Glomerular endothelial cell (primary cell): ENCODE measurements around the gene ZNF605. TPM values are rescaled to one million over a fixed set of nuclear protein-coding genes. Genes with fewer than 3 reads are reported as not detected.
A peak's percentile ranks its signal among the peaks of the same experiment; 100 is the strongest.
"Not testable (repeated sequence)": the region's sequence is repeated elsewhere in the genome, so short reads cannot be mapped to it uniquely, and the experiment has no call there.

Experiments used
- DNase-seq: peaks from one replicate; pipeline ENCODE4 v3.0.0-alpha.2; 2011; ENCODE audit warnings: low read depth, low spot score; ENCODE audit errors: extremely low read depth
- total RNA-seq: library from RNA; depleted of rRNA; stranded (reverse); fragments of >200 nt; gene quantifications from 2 replicates; pipeline ENCODE4 v1.2.3, GENCODE V29; 2015

ZNF605 gene
- total RNA-seq, 1 donor from 2014 or later: 6.2 TPM

DNA sequence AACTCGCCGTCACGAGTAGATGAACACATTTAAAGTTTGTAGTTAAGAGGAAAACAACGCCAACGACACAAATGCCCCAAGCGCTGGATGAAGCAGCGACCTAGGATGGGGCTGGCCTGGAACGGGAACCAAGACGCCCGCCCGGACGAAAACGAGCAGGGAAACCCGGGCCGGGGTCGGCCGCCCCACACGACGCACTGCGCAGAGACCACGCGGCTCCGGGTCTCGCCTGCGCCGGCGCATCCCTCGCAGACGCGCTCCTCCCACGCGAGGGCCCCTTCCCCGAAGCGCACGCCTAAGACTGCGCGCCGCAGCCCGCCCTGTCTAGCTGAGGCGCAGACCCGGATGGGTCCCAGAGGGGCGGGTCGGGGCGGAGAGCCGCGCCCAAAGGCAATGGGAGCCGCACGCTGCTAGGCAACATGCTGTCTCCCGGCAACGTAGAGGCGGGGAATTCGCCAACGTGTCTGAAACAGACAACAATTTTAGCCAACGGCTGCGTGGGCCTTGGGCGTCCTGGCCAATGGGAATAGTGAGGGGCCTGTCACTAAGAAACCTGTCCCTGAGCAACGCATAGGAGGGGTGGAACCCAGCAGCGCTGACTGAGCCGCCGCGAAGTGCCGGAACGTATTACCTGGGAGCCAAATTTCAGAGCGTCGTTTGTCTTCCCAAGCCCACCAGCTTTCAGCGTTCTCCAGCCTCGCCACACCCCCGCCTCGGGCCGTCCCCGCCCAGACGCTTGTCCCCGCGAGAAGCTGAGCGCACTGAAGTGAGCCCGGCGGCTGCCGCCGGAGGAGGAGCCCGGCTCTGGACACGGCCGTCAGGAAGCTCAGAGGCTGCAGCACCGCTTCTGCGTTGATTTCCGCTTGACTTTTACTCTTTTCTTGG is 47.7 kb downstream of the ZNF605 start:
- DNase-seq: peak; percentile 75

DNA sequence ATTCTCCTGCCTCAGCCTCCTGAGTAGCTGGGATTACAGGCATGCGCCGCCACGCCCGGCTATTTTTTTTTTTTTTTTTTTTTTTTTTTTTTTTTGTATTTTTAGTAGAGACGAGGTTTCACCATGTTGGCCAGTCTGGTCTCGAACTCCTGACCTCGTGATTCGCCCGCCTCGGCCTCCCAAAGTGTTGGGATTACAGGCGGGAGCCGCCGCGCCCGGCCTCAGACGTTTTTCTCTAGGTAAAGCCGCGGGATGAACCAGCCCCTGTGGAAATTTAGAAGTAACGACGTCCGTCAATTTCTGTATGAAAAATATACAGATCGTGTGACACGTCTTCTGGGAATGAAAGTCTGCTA is 48.3 kb downstream of the ZNF605 start:
- DNase-seq: not testable (repeated sequence)

GRCh38 chr12:132907216-132907615 is 48.9 kb downstream of the ZNF605 start:
- DNase-seq: no peak

DNA sequence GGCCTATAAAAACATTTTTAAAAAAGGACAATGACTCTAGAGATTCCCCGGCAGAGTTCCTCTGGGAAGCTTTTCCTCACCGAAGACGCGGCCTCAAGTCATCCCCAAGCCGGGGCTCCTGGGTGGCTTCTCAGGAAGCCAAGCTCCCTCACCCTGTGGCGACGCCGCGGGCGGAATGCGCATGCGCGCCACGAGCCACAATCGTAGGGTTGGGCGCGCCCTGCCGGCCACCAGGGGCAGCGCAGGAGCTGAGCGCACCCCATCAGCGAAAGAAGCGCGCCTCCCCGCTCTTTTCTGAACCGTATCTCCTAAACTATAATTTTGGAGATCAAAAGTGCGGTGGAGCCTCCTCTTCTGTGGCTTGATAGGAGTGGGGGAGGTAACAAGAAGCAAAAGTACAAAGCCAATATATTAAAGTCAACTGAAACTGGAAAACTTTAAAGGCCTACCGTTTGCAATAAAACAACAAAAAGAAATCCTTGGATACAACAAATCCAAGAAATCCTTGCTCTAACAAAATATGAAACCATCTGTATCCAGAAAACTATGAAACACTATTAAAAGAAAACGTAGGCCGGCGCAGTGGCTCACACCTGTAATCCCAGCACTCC is 51.3 kb downstream of the ZNF605 start:
- DNase-seq: no peak

- no peak for DNase-seq
Observed at GRCh38 chr12:132899033-132899432, 57.1 kb downstream of the ZNF605 start.

- DNase-seq: no peak
Observed at GRCh38 chr12:132888852-132889251, 67.3 kb downstream of the ZNF605 start.

DNA sequence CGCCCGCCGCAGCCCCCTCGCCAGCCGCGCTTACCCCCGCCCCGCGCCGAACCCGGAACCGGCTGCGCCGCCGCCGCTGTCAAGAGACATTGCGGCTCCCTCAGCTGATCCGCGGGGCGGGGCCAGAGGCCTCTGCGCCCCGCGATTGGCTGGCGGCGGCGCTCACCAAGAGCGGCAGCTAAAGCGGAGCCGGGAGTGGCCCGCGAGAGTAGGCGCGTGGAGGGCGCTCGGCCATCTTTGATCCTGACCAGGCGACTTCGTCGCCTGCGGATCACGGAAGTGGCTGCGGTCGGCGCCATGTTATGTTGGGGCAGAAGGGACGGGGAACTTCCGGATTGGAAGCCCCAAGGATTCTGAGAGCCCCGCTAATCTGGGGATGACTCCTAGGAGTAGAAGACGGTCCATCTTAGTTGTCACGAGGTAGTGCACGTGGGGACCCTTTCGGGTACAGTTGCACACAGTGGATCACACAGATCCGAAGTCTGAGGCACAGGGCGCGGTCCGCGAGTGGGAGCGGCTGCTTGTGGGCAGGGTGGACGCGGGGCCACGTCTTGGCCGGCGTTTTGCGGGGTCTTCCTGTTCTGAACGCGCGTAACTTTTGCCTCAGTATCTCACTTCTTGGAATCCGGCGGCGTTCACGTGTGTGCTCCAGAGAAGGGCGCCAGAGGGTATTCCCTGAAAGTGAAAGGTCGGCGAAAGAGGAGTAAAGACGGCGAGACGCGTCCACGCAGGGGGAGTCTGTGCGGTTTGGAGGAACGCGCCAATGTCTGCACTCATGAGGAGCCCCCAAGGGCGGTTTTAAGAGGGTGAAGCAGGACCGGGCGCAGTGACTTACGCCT is 68.4 kb downstream of the ZNF605 start, which contains the start of gene CHFR:
Gene CHFR, minus strand, starts transcription at position 93 of the 839 bp plus-strand sequence. CDS start 277 bp downstream, outside the sequence.
- peak; percentile 74 for DNase-seq

DNA sequence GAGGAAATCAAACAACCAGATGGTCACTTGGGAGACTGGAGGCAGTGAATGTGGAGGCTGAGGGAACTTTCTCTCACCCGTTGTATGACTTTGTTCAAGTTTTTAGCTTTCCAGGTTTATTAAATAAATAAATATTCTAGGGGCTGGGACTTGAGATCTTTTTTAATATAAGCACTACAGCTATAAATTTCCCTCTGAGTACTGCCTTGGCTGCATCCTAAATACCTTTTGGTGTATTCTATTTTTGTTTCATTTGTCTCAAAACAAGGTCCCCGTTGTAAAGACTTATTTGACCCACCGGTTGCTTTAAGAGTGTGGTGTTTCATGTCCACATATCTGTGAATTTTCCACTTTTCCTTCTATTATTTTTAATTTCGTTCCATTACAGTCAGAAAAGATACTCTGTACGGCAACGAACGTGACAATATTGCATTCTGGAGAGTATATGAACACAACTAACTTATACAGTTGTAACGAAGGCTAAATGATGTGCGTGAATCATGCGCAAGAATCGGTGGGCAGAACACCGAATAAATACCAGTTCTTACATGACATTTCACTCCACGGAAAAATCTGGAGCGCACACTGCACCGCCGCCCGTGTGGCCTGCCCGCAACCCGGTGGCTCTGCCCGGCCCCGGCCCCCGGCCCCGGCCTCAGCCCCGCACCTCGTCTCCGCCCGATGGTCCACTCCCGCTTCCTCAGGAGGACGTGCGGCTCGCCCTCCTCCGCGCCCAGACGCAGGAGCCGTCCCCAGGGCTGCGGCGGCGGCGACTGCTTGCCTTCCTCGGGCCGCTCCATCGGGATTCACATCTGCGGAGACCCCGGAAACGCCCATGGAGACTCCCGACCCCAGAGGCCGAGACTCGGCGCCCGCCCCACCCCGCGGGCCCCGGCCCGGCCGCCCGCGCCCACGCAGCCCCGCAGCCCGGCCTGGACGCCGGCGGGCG is 69.3 kb downstream of the ZNF605 start:
- no peak for DNase-seq

DNA sequence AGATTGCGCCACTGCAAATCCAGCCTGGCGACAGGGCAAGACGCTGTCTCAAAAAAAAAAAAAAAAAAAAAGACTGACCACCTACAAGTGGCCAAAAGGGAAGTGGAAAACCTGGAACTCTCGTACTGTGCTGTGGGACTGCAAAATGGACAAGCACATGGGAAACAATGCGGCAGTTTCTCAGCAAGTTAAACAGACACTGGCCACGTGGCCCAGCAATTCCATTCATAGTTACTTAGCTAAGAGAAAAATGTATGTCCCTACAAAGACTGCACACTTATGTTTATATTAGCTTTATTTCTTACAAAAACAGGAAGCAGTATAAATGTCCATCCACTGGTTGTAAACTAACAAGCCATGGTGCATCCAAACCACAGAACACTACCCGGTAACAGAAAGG is 74.3 kb downstream of the ZNF605 start:
- no peak for DNase-seq

GRCh38 chr12:132874620-132875019 is 81.5 kb downstream of the ZNF605 start:
- not testable (repeated sequence) for DNase-seq

- no peak for DNase-seq
Observed at GRCh38 chr12:132874175-132874574, 81.9 kb downstream of the ZNF605 start.

GRCh38 chr12:132873724-132874123 is 82.4 kb downstream of the ZNF605 start:
- no peak for DNase-seq

DNA sequence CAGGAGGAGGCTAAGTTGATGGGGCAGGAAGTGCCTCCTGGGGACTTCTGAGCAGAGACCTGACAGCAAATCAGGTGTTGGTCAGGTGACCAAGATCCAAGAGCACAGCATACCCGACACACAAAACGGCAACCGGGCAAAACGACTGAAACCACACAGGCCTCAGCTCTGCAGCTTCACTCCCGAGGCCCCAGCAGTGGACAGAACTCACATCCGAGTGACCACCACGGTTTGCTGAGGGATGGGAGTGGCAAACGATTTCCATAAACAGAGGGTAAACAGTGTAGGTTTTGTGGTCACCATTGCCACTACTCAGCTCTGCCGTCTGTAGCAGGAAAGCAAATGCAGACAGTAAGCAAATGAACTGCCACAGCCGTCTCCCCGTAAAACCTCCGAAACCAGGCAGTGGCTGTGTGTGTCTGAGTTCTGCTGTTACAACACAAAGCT is 83.1 kb downstream of the ZNF605 start:
- no peak for DNase-seq

- DNase-seq: no peak
Observed at GRCh38 chr12:132872073-132872855, 83.8 kb downstream of the ZNF605 start.

GRCh38 chr12:132869551-132869950 is 86.6 kb downstream of the ZNF605 start:
- DNase-seq: no peak
